Dermis microvascular lymphatic vessel endothelial cell (primary cell): ENCODE measurements around the gene HMMR. TPM values are rescaled to one million over a fixed set of nuclear protein-coding genes. Genes with fewer than 3 reads are reported as not detected.
"Not testable (repeated sequence)": the region's sequence is repeated elsewhere in the genome, so short reads cannot be mapped to it uniquely, and the experiment has no call there.

Experiments
- DNase-seq, 2 donors: peaks; one replicate each; pipeline versions ENCODE4 v3.0.0 to v3.0.0-alpha.2; 2010; ENCODE audit warnings: low read depth in 2 of 2
- total RNA-seq: library from RNA; depleted of rRNA; stranded (reverse); fragments of >200 nt; gene quantifications from 2 replicates; pipeline ENCODE4 v1.2.1, GENCODE V29; 2014

Gene HMMR, protein sequence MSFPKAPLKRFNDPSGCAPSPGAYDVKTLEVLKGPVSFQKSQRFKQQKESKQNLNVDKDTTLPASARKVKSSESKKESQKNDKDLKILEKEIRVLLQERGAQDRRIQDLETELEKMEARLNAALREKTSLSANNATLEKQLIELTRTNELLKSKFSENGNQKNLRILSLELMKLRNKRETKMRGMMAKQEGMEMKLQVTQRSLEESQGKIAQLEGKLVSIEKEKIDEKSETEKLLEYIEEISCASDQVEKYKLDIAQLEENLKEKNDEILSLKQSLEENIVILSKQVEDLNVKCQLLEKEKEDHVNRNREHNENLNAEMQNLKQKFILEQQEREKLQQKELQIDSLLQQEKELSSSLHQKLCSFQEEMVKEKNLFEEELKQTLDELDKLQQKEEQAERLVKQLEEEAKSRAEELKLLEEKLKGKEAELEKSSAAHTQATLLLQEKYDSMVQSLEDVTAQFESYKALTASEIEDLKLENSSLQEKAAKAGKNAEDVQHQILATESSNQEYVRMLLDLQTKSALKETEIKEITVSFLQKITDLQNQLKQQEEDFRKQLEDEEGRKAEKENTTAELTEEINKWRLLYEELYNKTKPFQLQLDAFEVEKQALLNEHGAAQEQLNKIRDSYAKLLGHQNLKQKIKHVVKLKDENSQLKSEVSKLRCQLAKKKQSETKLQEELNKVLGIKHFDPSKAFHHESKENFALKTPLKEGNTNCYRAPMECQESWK
- 5.7 and 27.1 TPM in 2 replicates for total RNA-seq

DNA sequence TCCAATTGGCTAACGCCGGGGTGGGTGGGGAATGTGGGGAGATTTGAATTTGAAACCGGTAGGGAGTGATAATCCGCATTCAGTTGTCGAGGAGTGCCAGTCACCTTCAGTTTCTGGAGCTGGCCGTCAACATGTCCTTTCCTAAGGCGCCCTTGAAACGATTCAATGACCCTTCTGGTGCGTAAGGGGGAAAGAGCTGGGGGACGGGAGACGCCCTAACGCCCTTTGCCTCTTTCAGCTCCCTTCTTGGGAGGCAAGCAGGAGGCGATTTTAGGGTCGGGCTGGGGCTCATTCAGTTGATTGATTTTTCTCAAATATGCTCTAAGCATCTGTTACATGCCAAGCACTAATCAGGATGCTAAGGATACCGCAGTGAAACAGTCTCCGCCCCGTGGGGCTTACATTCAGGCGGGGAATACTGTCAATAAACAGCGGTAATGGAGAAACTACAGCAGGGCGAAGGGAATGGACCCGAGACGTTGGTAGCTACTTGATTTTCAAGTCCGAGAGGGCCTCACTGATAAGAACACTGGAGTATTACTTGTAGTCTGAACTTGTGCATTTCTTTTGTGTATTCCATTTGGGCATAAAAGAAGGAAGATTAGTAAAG is at the start of gene HMMR:
HMMR (plus strand) TSS at position 71 of the 610 bp plus-strand sequence; CDS start at position 132, 61 bp downstream.
- DNase-seq: peak in 1 of 2 donors; percentile 43

DNA sequence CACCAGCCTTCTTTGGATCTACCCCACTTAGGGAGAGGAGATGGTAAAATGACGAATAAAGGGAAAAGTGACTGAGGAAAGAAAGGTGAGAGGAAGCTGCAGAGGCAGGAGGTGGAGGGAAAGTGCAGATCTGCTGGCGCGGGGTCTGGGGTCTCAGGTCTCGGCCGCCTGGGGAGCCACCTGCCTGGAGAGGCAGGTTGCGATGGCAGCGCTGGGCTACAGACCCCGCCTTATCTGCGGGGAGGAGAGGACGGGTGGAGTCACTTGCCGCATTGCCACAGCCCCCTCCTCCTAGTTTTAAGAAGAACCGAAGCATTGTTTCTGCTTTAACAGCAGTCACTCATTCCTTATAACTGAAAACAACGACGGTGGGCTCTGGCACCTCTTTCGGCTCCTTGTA is 44.8 kb upstream of the HMMR start:
- DNase-seq: not testable (repeated sequence)

DNA sequence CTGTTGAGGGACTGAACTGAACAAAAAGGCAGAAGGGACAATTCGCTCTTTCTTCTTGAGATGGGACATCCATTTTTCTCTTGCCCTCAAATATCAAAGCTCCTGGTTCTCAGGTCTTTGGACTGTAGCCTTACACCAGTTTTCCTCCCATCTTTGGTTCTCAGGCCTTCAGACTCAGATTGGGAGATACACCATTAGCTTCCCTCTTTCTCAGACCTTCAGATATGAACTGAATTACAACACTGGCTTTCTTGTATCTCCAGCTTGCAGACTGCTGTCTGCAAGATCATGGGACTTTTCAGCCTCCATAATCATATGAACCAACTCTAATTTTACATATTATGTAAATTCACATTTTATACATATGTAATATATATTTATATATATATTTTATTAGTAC is 35.6 kb upstream of the HMMR start:
- no peak for DNase-seq

DNA sequence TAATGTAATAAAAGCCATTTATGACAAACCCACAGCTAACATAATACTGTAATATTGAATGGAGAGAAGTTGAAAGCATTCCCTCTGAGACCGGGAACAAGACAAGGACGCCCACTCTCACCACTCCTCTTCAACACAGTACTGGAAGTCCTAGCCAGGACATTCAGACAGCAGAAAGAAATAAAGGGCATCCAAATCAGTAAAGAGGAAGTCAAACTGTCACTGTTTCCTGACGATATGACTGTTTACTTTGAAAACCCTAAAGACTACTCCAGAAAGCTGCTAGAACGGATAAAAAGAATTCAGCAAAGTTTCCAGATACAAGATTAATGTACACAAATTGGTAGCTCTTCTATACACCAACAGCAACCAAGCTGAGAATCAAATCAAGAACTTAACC is 34.3 kb upstream of the HMMR start:
- DNase-seq: peak in 1 of 2 donors; percentile 32

DNA sequence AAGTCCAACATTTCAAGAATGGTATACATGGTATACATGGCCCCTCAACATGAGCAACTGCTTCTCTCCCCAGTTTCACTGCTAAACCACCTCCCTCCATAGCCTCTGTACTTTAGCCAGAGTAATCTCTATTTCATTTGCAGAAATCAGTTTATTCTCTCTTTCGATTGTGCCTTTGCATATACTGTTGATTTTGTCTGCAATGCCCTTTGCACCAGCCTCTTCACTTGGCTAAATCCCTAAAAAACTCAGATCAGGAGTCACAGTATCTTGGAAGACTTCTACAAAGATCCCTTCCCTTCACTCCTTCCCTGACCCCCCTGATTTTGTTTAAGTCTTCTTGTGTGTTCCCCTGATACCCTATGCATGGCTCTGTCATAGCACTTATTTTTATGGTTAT is 27.9 kb upstream of the HMMR start:
- no peak for DNase-seq

DNA sequence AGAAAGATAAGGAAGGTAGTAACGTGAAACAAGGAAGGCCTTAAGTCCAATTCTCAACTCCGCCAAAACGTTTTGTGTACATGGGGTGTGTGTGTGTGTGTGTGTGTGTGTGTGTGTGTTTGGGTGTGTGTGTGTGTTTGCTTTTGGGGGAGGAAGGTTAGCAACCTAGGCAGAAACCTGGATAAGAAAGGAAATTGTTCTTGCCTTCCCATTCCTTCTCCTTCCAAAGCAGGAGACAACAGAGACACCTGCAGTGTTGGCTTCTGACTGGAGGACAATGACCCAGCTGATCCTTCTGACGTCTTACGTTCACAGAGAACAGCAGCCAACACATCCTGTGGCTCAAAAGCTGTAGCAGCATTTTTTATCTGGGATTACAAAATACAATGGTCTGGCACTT is 27.2 kb upstream of the HMMR start:
- DNase-seq: no peak

DNA sequence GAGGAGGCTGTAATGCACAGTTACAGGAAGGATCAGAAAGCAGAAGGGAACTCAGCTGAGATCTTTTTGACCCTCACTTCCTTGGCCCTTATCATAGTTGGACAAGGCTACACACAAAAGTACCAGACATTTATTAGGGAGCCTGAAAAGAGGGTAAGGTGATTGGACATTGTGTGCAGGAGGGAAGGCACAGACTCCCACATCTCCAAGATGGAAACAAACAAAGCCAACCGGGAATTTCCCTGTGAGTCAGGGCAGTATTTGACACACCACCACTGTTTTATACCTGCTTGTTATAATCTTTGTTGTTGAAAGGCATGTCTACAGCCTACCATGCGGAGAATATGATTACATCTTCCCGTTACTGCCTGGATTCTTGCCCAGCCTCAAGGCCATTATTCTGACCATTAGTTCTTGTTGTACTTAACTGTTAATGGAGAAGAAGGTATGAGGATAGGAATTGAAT is 26.0 kb upstream of the HMMR start:
- DNase-seq: peak in 1 of 2 donors; percentile 87

DNA sequence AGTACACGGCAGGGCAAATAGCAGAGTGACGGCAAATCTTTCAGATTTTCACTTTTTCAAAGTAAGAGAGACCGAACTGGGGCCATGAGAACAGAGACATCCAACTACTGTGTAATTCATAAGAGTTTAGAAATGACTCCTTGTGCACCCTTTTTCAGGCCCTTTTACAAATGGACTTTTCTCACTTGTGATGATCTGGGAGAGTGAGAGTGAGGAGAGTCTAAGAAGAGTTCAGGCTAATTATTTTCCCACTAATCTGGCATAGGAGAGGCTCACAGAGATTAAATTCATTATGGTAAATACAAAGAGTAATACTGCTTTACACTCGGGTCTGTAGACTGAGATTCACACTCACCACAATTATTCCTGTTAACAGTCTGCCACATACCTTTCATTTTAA is 23.9 kb upstream of the HMMR start:
- no peak for DNase-seq

DNA sequence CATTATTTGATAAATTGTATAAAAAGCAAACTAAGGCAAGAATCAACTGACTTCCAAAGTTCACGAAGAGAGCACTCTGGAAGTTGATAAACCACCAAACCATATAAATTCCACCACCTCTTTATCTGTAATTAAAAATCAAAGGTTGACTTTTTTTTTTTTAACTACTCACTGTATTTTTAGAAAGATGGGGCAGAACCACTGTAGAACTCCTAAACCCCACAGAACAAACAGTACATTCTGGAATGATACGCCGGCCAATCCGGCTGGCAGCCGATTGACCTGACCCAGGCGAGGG is 23.5 kb upstream of the HMMR start:
- DNase-seq: no peak

DNA sequence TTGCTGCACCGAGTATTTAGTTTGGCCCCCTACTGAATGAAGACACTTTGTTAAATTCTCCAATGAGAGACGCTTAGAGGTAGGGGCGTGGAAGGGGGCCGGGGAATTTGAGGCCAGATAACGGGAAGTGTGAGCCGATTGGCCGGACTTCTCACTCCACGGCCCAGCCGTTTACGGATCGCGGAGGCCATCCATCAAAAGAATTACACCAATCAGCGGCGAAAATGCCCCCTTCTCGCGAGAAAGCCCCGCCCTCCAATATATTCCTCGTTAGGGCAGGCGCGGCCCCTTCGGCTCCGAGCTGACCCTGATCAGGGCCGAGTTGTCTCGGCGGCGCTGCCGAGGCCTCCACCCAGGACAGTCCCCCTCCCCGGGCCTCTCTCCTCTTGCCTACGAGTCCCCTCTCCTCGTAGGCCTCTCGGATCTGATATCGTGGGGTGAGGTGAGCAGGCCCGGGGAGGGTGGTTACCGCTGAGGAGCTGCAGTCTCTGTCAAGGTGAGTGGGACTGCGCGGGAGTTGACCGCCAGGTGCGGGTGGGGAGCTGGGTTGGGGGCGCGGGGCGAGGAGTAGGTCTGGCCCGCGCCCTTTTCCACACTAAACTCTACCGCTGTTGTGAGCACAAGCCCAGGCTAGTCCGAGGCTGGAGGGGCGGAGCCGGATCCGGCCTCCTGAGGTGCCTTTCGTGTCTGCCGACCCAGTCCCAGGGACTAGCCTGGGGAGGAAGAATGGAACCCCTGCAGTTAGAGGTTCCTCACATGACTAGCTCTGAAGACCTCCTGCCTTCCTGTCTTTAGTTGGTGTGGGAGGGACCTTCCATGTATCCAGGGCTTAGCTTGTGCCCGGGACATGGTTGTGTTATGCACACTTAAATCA is 22.9 kb upstream of the HMMR start, which contains the start of gene CCNG1:
CCNG1 (plus strand) TSS at position 287 of the 874 bp plus-strand sequence. CDS start 1,662 bp downstream, outside the sequence.
- DNase-seq: peak; percentile 93 to 98

DNA sequence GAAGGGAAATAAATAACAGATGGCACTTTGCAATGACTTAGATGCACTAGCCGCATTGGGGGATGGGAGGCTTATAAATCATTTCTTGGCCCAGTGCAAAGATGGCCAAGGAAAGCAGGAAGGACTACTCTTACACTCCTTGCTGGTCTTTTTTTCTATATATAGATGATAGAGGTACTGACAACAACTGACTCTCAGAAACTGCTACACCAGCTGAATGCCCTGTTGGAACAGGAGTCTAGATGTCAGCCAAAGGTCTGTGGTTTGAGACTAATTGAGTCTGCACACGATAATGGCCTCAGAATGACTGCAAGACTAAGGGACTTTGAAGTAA is 21.4 kb upstream of the HMMR start:
- no peak for DNase-seq

DNA sequence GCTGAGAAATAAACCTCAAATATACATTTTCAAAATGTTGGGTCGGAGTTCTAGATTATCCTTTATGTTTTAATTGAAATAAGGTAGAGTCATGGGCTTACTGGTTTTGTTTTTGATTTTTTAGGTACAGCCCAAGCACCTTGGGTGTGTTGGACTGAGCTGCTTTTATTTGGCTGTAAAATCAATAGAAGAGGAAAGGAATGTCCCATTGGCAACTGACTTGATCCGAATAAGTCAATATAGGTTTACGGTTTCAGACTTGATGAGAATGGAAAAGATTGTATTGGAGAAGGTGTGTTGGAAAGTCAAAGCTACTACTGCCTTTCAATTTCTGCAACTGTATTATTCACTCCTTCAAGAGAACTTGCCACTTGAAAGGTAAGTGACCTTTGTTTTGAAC is 19.5 kb upstream of the HMMR start:
- DNase-seq: no peak

DNA sequence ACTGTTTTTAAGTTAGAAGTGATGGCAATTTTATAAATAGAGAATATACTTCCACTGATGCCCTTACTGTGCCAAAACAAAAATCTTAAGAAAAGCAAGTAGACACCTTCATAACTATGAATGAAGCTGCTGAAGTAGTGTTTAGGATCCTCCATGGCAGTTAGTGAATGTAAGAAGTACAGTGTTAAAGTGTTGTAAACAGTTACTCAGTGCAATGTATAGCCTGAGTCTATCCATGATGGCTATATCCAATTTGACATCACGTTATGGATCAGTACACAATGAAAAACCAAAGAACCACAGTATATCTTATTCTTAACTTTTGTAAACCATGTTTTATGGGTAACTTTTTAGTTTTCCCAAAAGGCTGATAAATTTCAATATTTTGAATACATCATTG is 15.9 kb upstream of the HMMR start:
- DNase-seq: no peak

DNA sequence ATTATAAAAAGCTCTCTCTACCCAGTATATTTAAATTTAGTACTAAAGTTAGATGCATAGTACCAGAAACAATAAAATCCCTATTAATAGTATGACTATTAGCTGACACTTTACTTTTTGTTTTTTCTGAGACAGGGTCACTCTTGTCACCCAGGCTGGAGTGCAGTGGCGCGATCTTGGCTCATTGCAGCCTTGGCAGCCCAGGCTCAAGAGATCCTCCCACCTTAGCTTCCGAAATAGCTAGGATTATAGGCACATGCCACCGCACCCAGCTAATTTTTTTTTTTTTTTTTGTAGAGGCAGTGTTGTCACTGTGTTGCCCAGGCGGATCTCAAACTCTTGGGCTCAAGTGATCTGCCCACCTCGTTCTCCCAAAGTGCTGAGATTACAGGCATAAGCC is 15.1 kb upstream of the HMMR start:
- no peak for DNase-seq

DNA sequence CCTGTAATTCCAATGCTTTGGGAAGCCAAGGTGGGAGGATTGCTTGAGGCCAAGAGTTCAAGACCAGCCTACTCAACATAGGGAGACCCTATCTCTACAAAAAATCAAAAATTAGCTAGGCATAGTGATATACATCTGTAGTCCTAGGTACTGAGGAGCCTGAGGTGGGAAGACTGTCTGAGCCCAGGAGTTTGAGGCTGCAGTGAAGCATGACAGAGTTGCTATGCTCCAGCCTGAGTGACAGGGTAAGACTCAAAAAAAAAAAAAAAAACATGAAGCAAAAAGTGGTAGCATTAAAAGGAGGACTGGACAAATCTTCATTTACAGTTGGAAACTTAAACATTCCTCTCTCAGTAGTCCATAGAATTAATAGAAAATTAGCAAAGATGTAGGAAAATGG is 13.2 kb upstream of the HMMR start:
- no peak for DNase-seq

DNA sequence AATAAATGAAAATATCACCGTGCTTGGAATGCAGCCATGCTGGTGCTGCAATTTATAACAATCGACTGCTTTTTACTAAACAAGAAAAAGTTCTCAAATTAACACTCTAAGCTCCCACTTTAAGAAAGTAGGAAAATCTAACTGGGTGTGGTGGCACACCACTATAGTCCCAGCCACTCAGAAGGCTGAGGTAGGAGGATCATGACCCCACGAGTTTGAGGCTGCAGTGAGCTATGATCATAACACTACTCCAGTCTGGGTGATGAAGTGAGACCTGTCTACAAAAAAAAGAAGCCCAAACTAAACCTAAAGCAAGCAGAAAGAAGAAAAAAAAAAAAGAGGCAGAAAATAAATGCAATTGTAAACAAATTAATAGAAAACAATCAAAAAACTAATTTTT is 12.6 kb upstream of the HMMR start:
- DNase-seq: no peak

DNA sequence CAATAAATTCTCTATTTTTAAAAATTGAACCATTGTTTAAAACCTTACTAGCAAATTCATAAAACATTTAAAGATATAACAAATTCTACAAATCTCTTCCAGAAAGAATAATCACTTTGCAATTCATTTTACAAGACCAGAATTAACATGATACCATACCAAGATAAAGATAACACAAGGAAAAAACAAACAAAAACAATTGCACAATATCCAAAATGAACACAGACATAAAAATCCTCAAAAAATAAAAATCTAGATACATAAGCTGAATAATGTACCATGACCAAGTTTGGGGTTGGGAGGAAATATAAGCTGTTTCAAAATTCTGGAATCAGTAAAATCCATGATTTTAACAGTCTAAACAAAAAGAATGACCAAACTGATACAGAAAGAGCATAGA is 11.9 kb upstream of the HMMR start:
- DNase-seq: no peak

DNA sequence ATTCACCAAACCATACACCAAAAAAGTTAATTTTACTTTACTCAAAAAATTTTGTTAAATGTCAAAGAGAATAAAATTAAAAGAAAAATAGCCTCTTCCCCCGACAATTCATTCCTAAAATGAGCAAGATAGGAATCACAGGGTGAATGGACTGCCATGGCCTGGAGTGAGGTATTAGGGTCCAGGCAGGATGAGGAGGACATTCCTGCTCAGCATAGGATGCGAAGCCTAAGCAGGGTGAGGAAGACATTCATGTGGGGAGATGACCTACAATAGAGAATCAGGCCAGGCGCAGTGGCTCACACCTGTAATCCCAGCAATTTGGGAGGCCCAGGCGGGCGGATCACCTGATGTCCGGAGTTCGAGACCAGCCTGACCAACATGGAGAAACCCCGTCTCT is 8.9 kb upstream of the HMMR start:
- DNase-seq: no peak

DNA sequence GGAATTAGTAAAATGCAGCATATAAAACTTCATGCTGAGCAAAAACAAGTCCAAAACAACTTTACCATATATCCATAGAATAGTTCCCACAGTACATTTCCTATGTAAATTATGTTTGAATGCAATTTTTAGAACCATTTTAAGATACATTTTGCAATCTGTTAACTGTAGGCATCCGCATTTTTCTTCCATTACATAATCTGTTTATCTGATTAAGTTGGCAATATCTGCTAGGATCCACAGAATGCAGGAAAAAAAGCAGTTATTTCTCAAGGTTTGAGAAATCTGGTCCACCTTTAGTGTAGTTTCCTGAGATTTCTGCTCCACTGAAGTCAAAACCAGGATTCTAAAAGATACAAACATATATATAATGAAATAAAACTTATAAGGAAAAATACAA is 6.7 kb upstream of the HMMR start:
- no peak for DNase-seq

DNA sequence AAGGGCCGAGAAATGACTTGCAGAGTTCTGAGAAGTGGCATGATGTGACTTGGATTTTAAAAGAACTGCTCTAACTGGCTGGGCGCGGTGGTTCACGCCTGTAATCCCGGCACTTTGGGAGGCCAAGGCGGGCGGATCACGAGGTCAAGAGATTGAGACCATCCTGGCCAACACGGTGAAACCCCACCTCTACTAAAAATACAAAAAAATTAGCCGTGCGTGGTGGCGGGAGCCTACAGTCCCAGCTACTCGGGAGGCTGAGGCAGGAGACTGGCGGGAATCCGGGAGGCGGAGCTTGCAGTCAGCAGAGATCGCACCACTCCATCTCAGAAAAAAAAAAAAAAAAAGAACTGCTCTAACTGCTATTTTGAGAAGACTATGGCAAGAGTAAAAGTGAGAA is 5.0 kb upstream of the HMMR start:
- not testable (repeated sequence) for DNase-seq

DNA sequence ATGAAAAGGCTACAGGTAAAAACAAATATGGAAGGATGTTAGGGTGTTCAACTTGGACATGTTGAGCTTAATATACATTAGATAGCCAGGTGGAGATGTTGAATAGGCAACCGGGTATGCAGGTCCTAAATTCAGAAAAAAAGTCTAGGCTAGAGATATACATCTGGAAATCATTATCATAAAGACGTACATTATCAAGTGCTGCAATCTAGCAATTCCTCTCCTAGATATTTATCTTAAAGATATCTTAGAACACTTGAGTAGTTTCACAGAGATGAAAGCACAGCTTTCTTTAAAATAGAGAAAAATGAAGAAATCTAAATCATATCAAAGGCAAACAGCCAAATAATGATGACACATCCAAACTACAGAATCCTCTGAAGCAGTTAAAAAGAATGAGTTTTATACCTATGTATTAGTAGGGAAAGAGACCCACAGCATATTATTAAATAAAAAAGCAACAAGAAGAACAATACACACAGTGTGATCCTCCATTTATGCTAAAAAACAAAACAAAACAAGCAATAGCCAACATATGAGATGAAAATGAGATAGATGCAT is 4.3 kb upstream of the HMMR start:
- no peak for DNase-seq
